D721Med (cell line): Measurements from ENCODE around the gene LRRC9.

Experiments used
- DNase-seq: peaks from one replicate; pipeline ENCODE4 v3.0.0; 2011; ENCODE audit warnings: low spot score; ENCODE audit not compliant: insufficient read length
- FAIRE-seq: peaks from 2 replicates; lab custom pipeline; 2011; peaks lifted over from hg19 to GRCh38; lab: Jason Lieb, UNC
- CTCF ChIP-seq: IDR thresholded peaks from 2 replicates; pipeline ENCODE4 v1.5.1; 2012; ENCODE audit warnings: mild to moderate bottlenecking, control low read depth; ENCODE audit not compliant: insufficient read depth; ENCODE audit errors: missing control alignments

Gene LRRC9

DNA sequence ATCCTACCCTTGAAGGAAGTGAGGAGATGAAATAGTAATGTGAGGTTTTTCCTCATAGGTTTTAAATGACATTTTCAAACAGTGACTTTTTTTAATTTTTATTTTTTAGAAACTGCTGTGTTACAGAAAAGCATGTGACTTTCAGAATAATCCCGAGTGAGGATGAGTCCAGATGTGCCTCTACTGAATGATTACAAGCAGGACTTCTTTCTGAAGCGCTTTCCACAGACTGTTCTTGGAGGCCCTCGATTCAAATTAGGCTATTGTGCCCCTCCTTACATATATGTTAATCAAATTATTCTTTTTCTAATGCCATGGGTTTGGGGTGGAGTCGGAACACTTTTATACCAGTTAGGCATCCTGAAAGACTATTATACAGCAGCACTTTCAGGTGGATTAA, 187.5 kb downstream of the LRRC9 start:
- TF ChIP-seq CTCF: no peak

GRCh38 chr14:60111732-60112131, 191.8 kb downstream of the LRRC9 start:
- no peak for DNase-seq
- FAIRE-seq: no peak
- TF ChIP-seq CTCF: no peak

More for the DNA sequence above, 187.5 kb downstream of the LRRC9 start:
- FAIRE-seq: no peak
- DNase-seq: no peak
